GM19023 (cell line): Measurements from ENCODE around the gene UCHL5.
"Not testable (repeated sequence)": the region's sequence is repeated elsewhere in the genome, so short reads cannot be mapped to it uniquely, and the experiment has no call there.

Experiments used
- ATAC-seq: cut with Tn5 transposase; IDR thresholded peaks from one replicate; pipeline ENCODE4 v1.9.1; 2021; ENCODE audit warnings: mild to moderate bottlenecking, moderate library complexity; ENCODE audit not compliant: unreplicated experiment

UCHL5 gene

GRCh38 chr1:193066606-193067005 lies 7.4 kb upstream of the UCHL5 start:
- no peak for ATAC-seq

GRCh38 chr1:193065954-193066353 lies 6.8 kb upstream of the UCHL5 start:
- ATAC-seq: no peak

GRCh38 chr1:193062698-193063463 lies 3.7 kb upstream of the UCHL5 start:
- ATAC-seq: no peak

DNA sequence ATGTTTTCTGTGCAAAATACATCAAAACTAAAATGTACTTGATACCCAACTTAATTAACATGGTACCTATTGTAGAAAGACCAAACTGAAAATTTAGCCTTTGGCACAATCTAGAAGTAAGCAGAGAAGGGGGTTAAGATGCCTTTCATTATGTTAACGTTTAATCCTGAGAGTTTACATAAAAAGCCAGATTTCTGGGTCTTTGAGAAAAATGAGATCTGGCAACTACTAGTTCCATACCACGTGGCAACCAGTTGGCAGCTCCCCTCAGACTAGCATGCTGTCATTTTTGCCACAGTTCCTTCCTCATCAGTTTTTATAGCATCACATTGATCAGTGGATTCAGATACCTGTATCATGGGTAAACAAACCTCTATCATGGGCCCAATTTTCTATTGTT lies 1.8 kb upstream of the UCHL5 start:
- ATAC-seq: no peak

DNA sequence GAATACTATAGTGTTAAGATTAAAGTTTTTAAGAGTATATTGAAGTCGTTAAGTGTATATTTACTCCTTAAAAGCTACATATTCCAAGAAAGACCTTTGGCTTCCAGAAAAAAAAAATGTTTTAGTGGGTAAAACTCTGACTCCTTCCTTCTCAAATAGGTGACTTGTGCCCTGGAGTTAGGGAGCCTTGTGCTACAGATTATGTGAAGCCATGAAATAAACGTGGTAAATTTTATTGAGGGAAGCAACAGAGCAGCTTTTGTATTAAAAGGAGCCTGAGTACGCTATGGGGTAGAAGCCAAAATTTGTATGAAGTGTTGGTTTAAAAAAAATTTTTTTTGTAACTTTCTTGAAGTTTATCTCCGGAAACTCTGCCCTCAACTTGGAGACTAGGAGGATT lies 1.2 kb upstream of the UCHL5 start:
- no peak for ATAC-seq

- no peak for ATAC-seq
Measured at GRCh38 chr1:193060115-193060403, 899 bp upstream of the UCHL5 start.

GRCh38 chr1:193058529-193059281 lies 455 bp downstream of the UCHL5 start:
- ATAC-seq: peak; percentile 40

GRCh38 chr1:193054169-193054675 lies 4.9 kb downstream of the UCHL5 start:
- ATAC-seq: no peak

- ATAC-seq: not testable (repeated sequence)
Measured at GRCh38 chr1:193048913-193049312, 10.2 kb downstream of the UCHL5 start.

GRCh38 chr1:193042766-193043691 lies 16.1 kb downstream of the UCHL5 start:
- no peak for ATAC-seq

GRCh38 chr1:193040011-193040410 lies 19.1 kb downstream of the UCHL5 start:
- ATAC-seq: no peak

DNA sequence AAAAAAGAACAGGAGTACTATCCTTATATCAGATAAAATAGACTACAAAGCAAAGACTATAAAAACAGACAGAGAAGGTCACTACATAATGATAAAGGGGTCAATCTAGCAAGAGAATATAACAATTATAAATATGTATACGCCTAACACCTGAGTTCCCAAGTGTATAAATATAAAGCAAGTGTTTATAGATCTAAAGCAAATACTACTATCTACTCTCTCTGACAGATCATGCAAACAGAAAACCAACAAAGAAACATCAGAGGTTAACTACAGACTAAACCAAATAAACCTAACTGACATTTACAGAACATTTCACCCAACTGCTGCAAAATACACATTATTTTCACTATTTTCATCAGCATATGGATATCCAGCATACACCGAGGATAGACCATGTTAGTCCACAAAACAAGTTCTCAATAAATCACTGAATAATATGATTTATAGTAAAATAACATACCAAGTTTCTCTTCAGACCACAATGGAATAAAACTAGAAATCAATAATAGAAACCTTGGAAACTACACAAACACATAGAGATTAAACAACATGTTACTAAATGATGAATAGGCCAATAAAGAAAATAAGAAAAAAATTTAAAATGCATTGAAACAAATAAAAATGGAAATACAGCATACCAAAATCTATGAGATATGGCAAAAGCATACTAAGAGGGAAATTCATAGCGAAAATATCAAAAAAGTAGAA lies 22.7 kb downstream of the UCHL5 start:
- ATAC-seq: no peak

DNA sequence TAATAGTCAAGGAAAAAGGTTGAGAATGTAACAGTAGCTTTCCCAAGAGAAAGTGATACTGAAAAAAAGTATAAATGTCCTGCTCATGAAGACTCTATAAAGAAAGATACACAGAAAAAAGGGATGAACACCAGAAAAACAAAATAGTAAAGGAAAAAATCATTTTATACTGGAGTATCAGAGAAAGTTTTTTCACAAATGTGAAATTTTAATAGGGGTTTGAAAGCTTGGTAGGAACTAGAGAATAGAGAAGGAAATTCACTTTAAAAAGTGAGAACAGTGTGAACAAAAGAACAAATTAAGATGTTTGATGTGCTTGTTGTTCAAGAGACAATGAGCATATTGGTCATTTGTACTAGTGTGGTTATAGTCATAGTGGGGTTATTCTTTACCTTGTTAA lies 25.6 kb downstream of the UCHL5 start:
- ATAC-seq: no peak

DNA sequence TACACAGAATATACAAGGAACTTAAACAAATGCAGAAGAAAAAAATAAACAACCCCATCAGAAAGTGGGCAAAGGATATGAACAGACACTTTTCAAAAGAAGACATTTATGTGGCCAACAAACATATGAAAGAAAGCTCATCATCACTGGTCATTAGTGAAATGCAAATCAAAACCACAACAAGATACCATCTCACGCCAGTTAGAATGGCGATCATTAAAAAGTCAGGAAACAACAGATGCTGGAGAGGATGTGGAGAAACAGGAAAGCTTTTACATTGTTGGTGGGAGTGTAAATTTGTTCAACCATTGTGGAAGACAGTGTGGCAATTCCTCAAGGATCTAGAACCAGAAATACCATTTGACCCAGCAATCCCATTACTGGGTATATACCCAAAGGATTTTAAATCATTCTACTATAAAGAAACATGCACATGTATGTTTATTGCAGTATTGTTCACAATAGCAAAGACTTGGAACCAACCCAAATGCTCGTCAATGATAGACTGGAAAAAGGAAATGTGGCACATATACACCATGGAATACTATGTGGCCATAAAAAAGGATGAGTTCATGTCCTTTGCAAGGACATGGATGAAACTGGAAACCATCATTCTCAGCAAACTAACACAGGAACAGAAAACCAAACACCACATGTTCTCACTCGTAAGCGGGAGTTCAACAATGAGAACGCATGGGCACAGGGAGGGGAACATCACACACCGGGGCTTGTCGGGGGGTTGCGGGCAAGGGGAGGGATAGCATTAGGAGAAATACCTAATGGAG lies 26.3 kb downstream of the UCHL5 start:
- not testable (repeated sequence) for ATAC-seq

- ATAC-seq: no peak
Measured at GRCh38 chr1:193031431-193031830, 27.7 kb downstream of the UCHL5 start.

DNA sequence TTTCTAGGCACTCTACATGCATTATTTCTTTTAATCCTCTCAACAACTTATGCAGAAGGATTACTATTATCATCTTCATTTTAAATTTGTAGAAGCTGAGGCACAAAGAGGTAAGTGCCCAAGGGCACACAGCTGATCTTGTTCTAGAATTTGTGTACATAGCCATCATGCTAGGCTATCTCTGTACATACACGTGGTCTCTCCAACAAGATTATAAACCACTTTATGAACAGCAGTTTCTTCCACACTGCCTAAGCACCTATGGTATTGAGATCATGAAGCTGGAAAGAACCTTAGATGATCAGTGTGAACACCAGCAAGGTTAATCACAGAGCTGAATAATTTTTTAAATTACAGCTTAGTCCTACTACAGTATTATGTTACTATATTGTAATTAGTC lies 28.9 kb downstream of the UCHL5 start:
- ATAC-seq: no peak

GRCh38 chr1:193025218-193025617 lies 33.9 kb downstream of the UCHL5 start:
- ATAC-seq: no peak

DNA sequence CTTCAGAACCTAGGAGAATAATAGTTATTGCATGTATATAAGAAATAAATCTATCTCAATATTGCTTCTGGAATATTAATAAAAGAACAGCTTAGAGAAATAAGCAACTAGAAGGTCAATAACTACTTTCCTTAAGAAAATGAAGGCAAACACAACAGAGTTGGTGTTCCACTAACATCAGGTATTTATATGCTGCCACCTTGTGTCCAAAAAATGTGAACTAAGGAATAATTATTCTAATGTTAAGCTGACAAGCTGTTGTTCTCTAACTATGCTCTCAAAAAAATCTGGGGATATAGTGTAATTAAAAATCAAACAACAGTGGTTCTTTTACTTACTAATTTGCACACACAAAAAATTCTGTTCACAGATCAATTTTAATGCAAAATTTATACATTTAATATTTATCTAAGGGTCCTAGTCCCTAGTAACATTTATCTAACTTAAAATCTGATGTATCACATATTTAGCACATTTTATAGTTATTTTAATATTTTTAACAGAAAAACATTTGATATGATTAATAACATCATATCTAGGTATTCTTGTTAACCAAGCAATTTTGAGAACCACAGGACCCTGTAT lies 39.6 kb downstream of the UCHL5 start:
- no peak for ATAC-seq

- no peak for ATAC-seq
Measured at GRCh38 chr1:193016788-193017187, 42.4 kb downstream of the UCHL5 start.

DNA sequence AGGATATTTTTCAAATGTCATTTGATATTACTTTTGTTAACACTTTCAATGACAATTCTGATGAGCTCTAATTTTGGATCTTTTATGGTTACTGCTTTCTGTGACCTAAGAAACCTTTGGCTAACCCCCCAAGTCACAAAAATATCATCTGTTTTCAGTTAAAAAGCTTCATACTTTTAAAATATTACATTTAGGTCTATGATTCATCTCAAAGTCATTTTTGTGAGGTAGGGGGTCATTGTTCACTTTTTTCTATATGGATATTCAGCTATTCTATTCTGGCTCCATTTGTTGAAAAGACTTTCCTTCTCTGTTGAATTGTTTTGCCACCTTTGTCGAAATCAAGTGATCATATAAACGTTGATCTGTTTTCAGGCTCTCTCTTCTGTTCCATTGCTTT lies 44.8 kb downstream of the UCHL5 start:
- ATAC-seq: no peak
